ENCODE results near the gene NKAIN2.

Gene NKAIN2

DNA sequence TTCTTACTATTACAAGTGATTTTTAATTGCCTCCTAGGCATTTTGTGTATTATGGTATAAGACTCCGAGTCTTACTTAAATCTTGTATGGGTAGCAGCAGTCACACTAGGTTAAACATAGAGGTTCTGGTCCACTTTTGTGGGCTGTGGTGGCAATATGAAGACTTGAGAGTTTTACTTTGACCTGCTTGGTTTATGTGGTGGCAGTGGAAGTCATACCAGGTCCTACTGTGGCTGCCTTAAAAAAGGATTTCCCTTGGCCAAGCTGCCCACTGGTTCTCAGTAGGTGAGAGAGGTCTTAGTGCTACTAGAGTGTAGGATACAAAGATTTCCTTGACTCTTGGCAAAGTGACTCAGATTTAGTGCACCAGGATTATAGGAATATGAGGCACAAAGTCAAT lies 44.2 kb upstream of the NKAIN2 start:
- Histone ChIP-seq H3K4me1 (ENCODE audit: control insufficient read depth, insufficient read depth, low read length) (no peaks in the 10 kb centered on the region), H3K4me3 (ENCODE audit: low read depth, low read length) (no peak overlapping the region), H3K27ac (ENCODE audit: extremely low read depth, low read depth, low read length) (no peak overlapping the region), H3K36me3 (ENCODE audit: control insufficient read depth in 2 of 2, insufficient read depth in 1 of 2, low read length in 2 of 2) (no peaks in the 10 kb centered on the region), H3K9me3 (ENCODE audit: control insufficient read depth, insufficient read depth, low read depth, low read length) (no peaks in the 10 kb centered on the region)
- TF ChIP-seq, protein P1, sequence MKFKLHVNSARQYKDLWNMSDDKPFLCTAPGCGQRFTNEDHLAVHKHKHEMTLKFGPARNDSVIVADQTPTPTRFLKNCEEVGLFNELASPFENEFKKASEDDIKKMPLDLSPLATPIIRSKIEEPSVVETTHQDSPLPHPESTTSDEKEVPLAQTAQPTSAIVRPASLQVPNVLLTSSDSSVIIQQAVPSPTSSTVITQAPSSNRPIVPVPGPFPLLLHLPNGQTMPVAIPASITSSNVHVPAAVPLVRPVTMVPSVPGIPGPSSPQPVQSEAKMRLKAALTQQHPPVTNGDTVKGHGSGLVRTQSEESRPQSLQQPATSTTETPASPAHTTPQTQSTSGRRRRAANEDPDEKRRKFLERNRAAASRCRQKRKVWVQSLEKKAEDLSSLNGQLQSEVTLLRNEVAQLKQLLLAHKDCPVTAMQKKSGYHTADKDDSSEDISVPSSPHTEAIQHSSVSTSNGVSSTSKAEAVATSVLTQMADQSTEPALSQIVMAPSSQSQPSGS (tag by site-specific recombination; IDR thresholded peaks at IDR 0.05; ENCODE audit: low read depth) = no peak
- CTCF ChIA-PET = no interaction called here
- POLR2A ChIA-PET = no interaction called here

GRCh38 chr6:123763904-123764303 lies 39.8 kb upstream of the NKAIN2 start:
- peak; percentile 97 for TF ChIP-seq PRDM1 (tag by site-specific recombination; IDR thresholded peaks at IDR 0.05)
- no peak for TF ChIP-seq ZNF155 (tag by site-specific recombination; IDR thresholded peaks at IDR 0.05)
- CTCF ChIA-PET = interaction anchor here (0.7 kb wide), 1 partner anchor 373 kb away, joined by 3 read pairs; no protein-coding TSS in a partner anchor
- POLR2A ChIA-PET = no interaction called here
- H3K4me1 ChIP-seq (ENCODE audit: control insufficient read depth, insufficient read depth, low read length) = no peaks in the 10 kb centered on the region; the same call in 1 of the 2 replicates
- H3K27ac ChIP-seq (ENCODE audit: extremely low read depth, low read depth, low read length) = no peak overlapping the region
- no peaks in the 10 kb centered on the region for H3K9me3 ChIP-seq (ENCODE audit: control insufficient read depth, insufficient read depth, low read depth, low read length)
- H3K4me3 ChIP-seq (ENCODE audit: low read depth, low read length) = no peak overlapping the region
- H3K36me3 ChIP-seq (ENCODE audit: control insufficient read depth in 2 of 2, insufficient read depth in 1 of 2, low read length in 2 of 2) = no peaks in the 10 kb centered on the region

- H3K9me3 ChIP-seq (ENCODE audit: control insufficient read depth, insufficient read depth, low read depth, low read length) = no peaks in the 10 kb centered on the region
- H3K4me1 ChIP-seq (ENCODE audit: control insufficient read depth, insufficient read depth, low read length) = no peaks in the 10 kb centered on the region; the same call in 1 of the 2 replicates
- H3K36me3 ChIP-seq (ENCODE audit: control insufficient read depth in 2 of 2, insufficient read depth in 1 of 2, low read length in 2 of 2) = no peaks in the 10 kb centered on the region
- H3K4me3 ChIP-seq (ENCODE audit: low read depth, low read length) = no peak overlapping the region
- ChIA-PET CTCF (interaction anchor here (0.7 kb wide), 1 partner anchor 374 kb away, joined by 3 read pairs; no protein-coding TSS in a partner anchor), POLR2A (interaction anchor here (0.7 kb wide), 1 partner anchor 258 kb away, joined by 7 read pairs; no protein-coding TSS in a partner anchor)
- TF ChIP-seq ZNF837 (tag by site-specific recombination; IDR thresholded peaks at IDR 0.05) (no peak), ZNF341 (tag by site-specific recombination; IDR thresholded peaks at IDR 0.05; ENCODE audit: low read depth) (no peak), ZNF518A (tag by site-specific recombination; conservative IDR thresholded peaks at IDR 0.05; ENCODE audit: low read depth) (no peak), ZFHX2 (tag by site-specific recombination; conservative IDR thresholded peaks at IDR 0.05) (no peak), ZNF768 (tag by site-specific recombination; IDR thresholded peaks at IDR 0.05) (no peak), ZNF391 (tag by site-specific recombination; IDR thresholded peaks at IDR 0.05; ENCODE audit: borderline replicate concordance, low read depth) (no peak), ZSCAN18 (tag by site-specific recombination; IDR thresholded peaks at IDR 0.05) (no peak), ZNF16 (tag by site-specific recombination; IDR thresholded peaks at IDR 0.05; ENCODE audit: low read depth) (no peak), OVOL3 (tag by site-specific recombination; IDR thresholded peaks at IDR 0.05) (no peak), MEIS1 (CRISPR knock-in tag; IDR thresholded peaks at IDR 0.05; ENCODE audit: borderline replicate concordance) (no peak), TRIM28 (IDR thresholded peaks at IDR 0.05; ENCODE audit: borderline replicate concordance, low read length) (no peak), ZNF112 (tag by site-specific recombination; IDR thresholded peaks at IDR 0.05) (no peak), ZNF473 (tag by site-specific recombination; IDR thresholded peaks at IDR 0.05) (no peak), ZNF184 (tag by site-specific recombination; IDR thresholded peaks at IDR 0.05) (no peak), AEBP2 (tag by site-specific recombination; IDR thresholded peaks at IDR 0.05; ENCODE audit: borderline replicate concordance) (no peak), ZSCAN30 (tag by site-specific recombination; IDR thresholded peaks at IDR 0.05) (no peak), ZNF175 (tag by site-specific recombination; IDR thresholded peaks at IDR 0.05) (no peak), ZBTB20 (tag by site-specific recombination; IDR thresholded peaks at IDR 0.05) (no peak), KLF17 (tag by site-specific recombination; IDR thresholded peaks at IDR 0.05) (no peak)
- H3K27ac ChIP-seq (ENCODE audit: extremely low read depth, low read depth, low read length) = no peak overlapping the region
Measured at GRCh38 chr6:123764722-123765121, 38.9 kb upstream of the NKAIN2 start.
